A673 (cell line): ENCODE measurements around the gene GPSM1.

Experiments used
- EZH2 ChIP-seq: fragments of 200-600 bp; sonication (generic); IDR thresholded peaks from 2 replicates; pipeline ENCODE4 v1.6.1; 2017; ENCODE audit warnings: borderline replicate concordance, low read depth, mild to moderate bottlenecking, mixed read lengths, antibody characterized with exemption, low read length; ENCODE audit not compliant: poor library complexity, severe bottlenecking
- TF ChIP-seq, protein P1 (sequence below): fragments of 300-800, 200-600 bp; sonication (generic); conservative IDR thresholded peaks from 2 replicates; pipeline ENCODE4 v1.5.1; 2017; ENCODE audit warnings: low read depth, mild to moderate bottlenecking, antibody characterized with exemption, low read length, moderate library complexity, mixed read lengths

DNA sequence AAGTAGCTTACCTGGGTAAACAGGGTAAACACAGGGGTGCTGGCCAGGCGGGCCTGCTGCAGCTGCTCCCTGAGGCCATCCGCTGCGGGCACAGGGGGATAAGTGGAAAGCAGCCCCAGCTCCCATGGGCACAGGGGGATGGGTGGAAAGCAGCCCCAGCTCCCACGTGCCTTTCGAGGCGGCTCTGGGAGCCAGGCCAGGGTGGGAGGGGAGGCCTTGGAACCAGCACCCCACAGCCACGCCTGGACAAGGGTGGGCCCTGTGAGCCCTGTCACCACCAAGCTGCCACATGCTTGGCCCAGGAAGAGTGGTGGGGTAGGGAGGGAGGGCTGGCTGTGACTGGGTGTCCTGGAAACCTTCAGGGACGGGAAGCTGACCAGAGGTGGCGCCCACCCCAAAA is 54.0 kb downstream of the GPSM1 start:
- TF ChIP-seq, protein P1, sequence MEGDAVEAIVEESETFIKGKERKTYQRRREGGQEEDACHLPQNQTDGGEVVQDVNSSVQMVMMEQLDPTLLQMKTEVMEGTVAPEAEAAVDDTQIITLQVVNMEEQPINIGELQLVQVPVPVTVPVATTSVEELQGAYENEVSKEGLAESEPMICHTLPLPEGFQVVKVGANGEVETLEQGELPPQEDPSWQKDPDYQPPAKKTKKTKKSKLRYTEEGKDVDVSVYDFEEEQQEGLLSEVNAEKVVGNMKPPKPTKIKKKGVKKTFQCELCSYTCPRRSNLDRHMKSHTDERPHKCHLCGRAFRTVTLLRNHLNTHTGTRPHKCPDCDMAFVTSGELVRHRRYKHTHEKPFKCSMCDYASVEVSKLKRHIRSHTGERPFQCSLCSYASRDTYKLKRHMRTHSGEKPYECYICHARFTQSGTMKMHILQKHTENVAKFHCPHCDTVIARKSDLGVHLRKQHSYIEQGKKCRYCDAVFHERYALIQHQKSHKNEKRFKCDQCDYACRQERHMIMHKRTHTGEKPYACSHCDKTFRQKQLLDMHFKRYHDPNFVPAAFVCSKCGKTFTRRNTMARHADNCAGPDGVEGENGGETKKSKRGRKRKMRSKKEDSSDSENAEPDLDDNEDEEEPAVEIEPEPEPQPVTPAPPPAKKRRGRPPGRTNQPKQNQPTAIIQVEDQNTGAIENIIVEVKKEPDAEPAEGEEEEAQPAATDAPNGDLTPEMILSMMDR, result no peak
- no peak for TF ChIP-seq EZH2
